T-cell (primary cell): ENCODE measurements around the gene DCP1B. TPM values are rescaled to one million over a fixed set of nuclear protein-coding genes. Genes with fewer than 3 reads are reported as not detected.

Experiments
- ATAC-seq, 4 experiments: fragments of 200-7000 bp in 3 of 4; fragments of 150-1000 bp in 1 of 4; cut with Tn5 transposase; replicated peaks in 1 of 4; 1 replicate in 3 of 4; 2 replicates in 1 of 4; pipeline ENCODE4 v1.10.0; 2021; ENCODE audit warnings: moderate library complexity in 3 of 4, mild to moderate bottlenecking in 2 of 4, moderate number of reproducible peaks in 1 of 4
- CTCF ChIA-PET, 2 donors: fragments of 300-600 bp; sonication (Branson Sonifier 250); formaldehyde crosslinking; loops; one replicate each; lab custom pipeline; 2022; ENCODE audit warnings: antibody characterized with exemption in 2 of 2; lab: Charles Lee
- POLR2A ChIA-PET, 2 donors: fragments of 300-600 bp; sonication (Branson Sonifier 250); formaldehyde crosslinking; loops; one replicate each; lab custom pipeline; 2022; ENCODE audit warnings: antibody characterized with exemption in 2 of 2; lab: Charles Lee
- DNase-seq, 35 experiments: peaks; one replicate each; pipeline versions ENCODE4 v3.0.0 to v3.0.0-alpha.2; 2013 to 2023
- H3K27ac ChIP-seq: one replicate; pipeline ENCODE4 v1.5.1; 2013; ENCODE audit warnings: low read length
- H3K27me3 ChIP-seq, 2 experiments: replicated peaks in 1 of 2; 1 replicate in 1 of 2; 2 replicates in 1 of 2; pipeline versions ENCODE4 v1.6.1 to v1.7.0; 2013; ENCODE audit warnings: low read length in 1 of 2, mixed read lengths in 1 of 2; ENCODE audit not compliant: control insufficient read depth in 2 of 2, insufficient read depth in 2 of 2; ENCODE audit errors: extremely low read depth in 1 of 2
- H3K36me3 ChIP-seq, 2 donors: 1 replicate in 1 of 2; 2 replicates in 1 of 2; pipeline versions ENCODE4 v1.6.1 to v1.7.0; 2013; ENCODE audit warnings: low read length in 1 of 2; ENCODE audit not compliant: control insufficient read depth in 2 of 2, insufficient read depth in 1 of 2; ENCODE audit errors: extremely low read depth in 1 of 2
- H3K4me1 ChIP-seq, 2 experiments: 1 replicate in 1 of 2; 2 replicates in 1 of 2; pipeline versions ENCODE4 v1.6.1 to v1.7.0; 2013; ENCODE audit warnings: low read length in 2 of 2, mixed read lengths in 1 of 2; ENCODE audit not compliant: insufficient read depth in 2 of 2, control insufficient read depth in 1 of 2; ENCODE audit errors: extremely low read depth in 1 of 2
- H3K4me3 ChIP-seq, 2 donors: 1 replicate in 1 of 2; 2 replicates in 1 of 2; pipeline versions ENCODE4 v1.5.1 to v1.7.0; 2013; ENCODE audit warnings: mild to moderate bottlenecking in 2 of 2, low read length in 1 of 2, moderate library complexity in 1 of 2; ENCODE audit not compliant: control insufficient read depth in 1 of 2; ENCODE audit errors: extremely low read depth in 1 of 2
- H3K9me3 ChIP-seq: 2 replicates; pipeline ENCODE4 v1.7.0; 2013
- H3K27ac Mint-ChIP-seq, 2 donors: one replicate each; pipeline ENCODE4 v1.8.0; 2020 to 2021; ENCODE audit warnings: mild to moderate bottlenecking in 2 of 2, mixed read lengths in 2 of 2
- H3K27me3 Mint-ChIP-seq, 2 donors: one replicate each; pipeline ENCODE4 v1.8.0; 2021 to 2022; ENCODE audit warnings: mixed read lengths in 2 of 2
- H3K36me3 Mint-ChIP-seq: one replicate; pipeline ENCODE4 v1.8.0; 2021; ENCODE audit warnings: mixed read lengths
- H3K4me1 Mint-ChIP-seq, 3 donors: one replicate each; pipeline ENCODE4 v1.8.0; 2020 to 2022; ENCODE audit warnings: mixed read lengths in 3 of 3, mild to moderate bottlenecking in 1 of 3
- H3K4me3 Mint-ChIP-seq, 3 donors: one replicate each; pipeline ENCODE4 v1.8.0; 2020 to 2022; ENCODE audit warnings: mild to moderate bottlenecking in 3 of 3, mixed read lengths in 3 of 3, moderate library complexity in 3 of 3
- H3K9me3 Mint-ChIP-seq, 3 donors: one replicate each; pipeline ENCODE4 v1.8.0; 2020 to 2022; ENCODE audit warnings: mixed read lengths in 3 of 3
- WGBS: methylation state at CpG from one replicate; pipeline ENCODE4 v1.1.5; 2013; ENCODE audit warnings: missing lambda C conversion rate; ENCODE audit not compliant: insufficient coverage; 5-methylcytosine and 5-hydroxymethylcytosine counted together
- total RNA-seq, 35 experiments: library from RNA in 6 of 35; stranded (reverse) in 6 of 35; fragments of 120-200 nt in 1 of 35; gene quantifications; one replicate each; pipeline versions ENCODE4 v1.2.1 to v1.2.4 and lab custom pipeline; 2013 to 2026

The DCP1B gene
- total RNA-seq, 5 donors from 2014 or later (not counting 1 experiment from before 2014, with no cell fraction given): 10.5 to 24.2 (median 20.3) TPM

DNA sequence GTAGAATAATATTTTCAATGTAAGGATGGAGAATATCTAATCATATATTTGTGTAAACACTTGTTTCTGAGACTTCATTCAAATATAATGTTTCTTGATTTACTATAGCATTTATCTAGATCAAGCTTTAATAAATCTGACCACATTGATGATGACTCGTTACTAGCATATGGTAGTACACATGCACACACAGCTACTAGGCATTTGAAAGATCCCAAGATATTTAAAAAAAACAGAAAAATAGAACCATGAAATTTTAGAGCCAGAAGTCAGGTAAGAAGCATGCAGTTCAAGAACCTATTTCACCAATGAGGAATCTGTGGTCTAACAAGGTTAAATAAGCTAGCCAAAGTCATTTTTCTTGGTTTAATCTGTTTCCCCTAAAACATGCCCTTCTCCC lies 32.0 kb downstream of the DCP1B start:
- no peaks in the 10 kb centered on the region for H3K27me3 ChIP-seq
- ATAC-seq: no peak
- Mint-ChIP-seq H3K4me3 (no peak overlapping the region), H3K27ac (no peak overlapping the region), H3K9me3 (no peaks in the 10 kb centered on the region), H3K27me3 (no peaks in the 10 kb centered on the region), H3K4me1 (peaks cover 0 to 14% (median 6%) of the 10 kb centered on the region in 3 donors), H3K36me3 (peaks cover 32% of the 10 kb centered on the region)
- POLR2A ChIA-PET: no interaction called here
- H3K4me3 ChIP-seq: no peak overlapping the region
- no peaks in the 10 kb centered on the region for H3K9me3 ChIP-seq
- CTCF ChIA-PET: interaction anchor here in 1 of 2 donors (0.9 kb wide), 1 partner anchor 32 kb away, joined by 3 read pairs; no protein-coding TSS in a partner anchor
- H3K4me1 ChIP-seq: no peaks in the 10 kb centered on the region
- no CpG with 5 or more reads among the region's 1 CpG for WGBS
- peaks cover 0 to 6% of the 10 kb centered on the region in 2 donors for H3K36me3 ChIP-seq
- no peak overlapping the region for H3K27ac ChIP-seq
- DNase-seq: no peak

DNA sequence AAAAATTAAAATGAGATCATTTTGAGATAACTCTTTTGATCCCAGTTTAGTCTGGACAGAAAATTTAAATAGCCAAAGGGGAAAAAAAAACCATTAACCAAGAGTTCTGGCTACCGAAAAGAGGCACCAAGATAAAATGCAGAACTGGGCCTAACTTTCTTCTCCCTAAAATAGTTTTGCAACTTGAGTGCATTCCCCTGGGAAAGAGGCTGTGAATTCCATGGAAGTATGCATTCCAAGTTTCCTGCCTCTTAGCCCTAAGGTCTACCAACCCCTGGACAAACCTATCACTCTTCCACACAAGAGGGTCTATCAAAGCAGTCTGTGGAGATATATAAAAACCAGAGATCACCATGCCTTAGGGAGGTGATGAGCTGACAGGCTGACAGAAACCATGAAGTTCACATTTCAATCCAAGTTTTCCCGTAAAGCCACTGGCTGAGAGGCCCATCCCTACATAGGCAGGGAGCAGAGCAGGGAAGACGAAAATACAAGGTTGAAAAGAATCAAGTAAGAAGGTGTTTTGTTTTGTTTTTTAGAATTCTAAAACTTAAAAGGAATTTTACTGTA lies 33.8 kb downstream of the DCP1B start:
- Mint-ChIP-seq H3K27me3 (no peaks in the 10 kb centered on the region), H3K27ac (no peak overlapping the region), H3K36me3 (peaks cover 42% of the 10 kb centered on the region), H3K9me3 (no peaks in the 10 kb centered on the region), H3K4me3 (no peak overlapping the region), H3K4me1 (peaks cover 0 to 5% (median 4%) of the 10 kb centered on the region in 3 donors)
- Histone ChIP-seq H3K27me3 (no peaks in the 10 kb centered on the region), H3K9me3 (no peaks in the 10 kb centered on the region), H3K27ac (no peak overlapping the region), H3K4me1 (no peaks in the 10 kb centered on the region), H3K4me3 (no peak overlapping the region), H3K36me3 (peaks cover 0 to 21% of the 10 kb centered on the region in 2 donors)
- ChIA-PET CTCF (no interaction called here), POLR2A (no interaction called here)
- no CpG with 5 or more reads among the region's 3 CpGs for WGBS
- DNase-seq (no peak), ATAC-seq (no peak)

- ChIA-PET CTCF (interaction anchor here in 1 of 2 donors (1.1 kb wide), 1 partner anchor 28 kb away, joined by 3 read pairs; no protein-coding TSS in a partner anchor), POLR2A (no interaction called here)
- Mint-ChIP-seq H3K36me3 (peaks cover 44% of the 10 kb centered on the region), H3K27ac (peak overlapping the region in 1 of 2 donors; percentile 75), H3K27me3 (no peaks in the 10 kb centered on the region), H3K4me3 (no peak overlapping the region), H3K9me3 (no peaks in the 10 kb centered on the region), H3K4me1 (peaks cover 0 to 8% (median 0%) of the 10 kb centered on the region in 3 donors)
- H3K9me3 ChIP-seq: no peaks in the 10 kb centered on the region
- DNase-seq (no peak), ATAC-seq (no peak)
- peaks cover 0 to 39% of the 10 kb centered on the region in 2 donors for H3K36me3 ChIP-seq
- no peak overlapping the region for H3K27ac ChIP-seq
- H3K27me3 ChIP-seq: no peaks in the 10 kb centered on the region
- 100% methylated on average over 3 of the region's 4 CpGs for WGBS
- H3K4me3 ChIP-seq: no peak overlapping the region
- H3K4me1 ChIP-seq: no peaks in the 10 kb centered on the region
These were observed 37.6 kb downstream of the DCP1B start for GRCh38 chr12:1966561-1967226.

DNA sequence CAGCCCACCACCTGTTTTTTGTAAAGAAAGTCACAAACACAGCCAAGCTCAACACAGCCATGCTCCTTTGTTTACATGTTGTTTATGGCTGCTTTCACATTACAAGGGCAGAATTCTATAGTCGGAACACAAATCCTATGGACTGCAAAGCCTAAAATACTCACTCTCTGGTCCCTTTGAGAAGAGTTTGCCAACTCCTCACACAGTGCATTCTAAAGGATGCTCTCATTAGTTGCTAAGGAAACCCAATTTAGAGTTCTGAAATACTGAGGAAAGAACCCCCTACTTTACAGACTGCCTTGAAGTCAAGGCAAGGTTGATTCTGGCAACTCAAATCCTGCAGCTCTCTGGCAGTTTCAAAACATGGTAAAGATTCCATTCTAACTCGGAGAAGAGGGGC lies 38.3 kb downstream of the DCP1B start:
- ChIA-PET CTCF (no interaction called here), POLR2A (interaction anchor here in 1 of 2 donors (0.5 kb wide), 1 partner anchor 1881 kb away, joined by 3 read pairs; no protein-coding TSS in a partner anchor)
- H3K4me1 Mint-ChIP-seq: peaks cover 0 to 4% (median 0%) of the 10 kb centered on the region in 3 donors
- no peak overlapping the region for H3K4me3 Mint-ChIP-seq
- H3K27me3 Mint-ChIP-seq: no peaks in the 10 kb centered on the region
- ATAC-seq: no peak
- Histone ChIP-seq H3K9me3 (no peaks in the 10 kb centered on the region), H3K27me3 (no peaks in the 10 kb centered on the region), H3K36me3 (peaks cover 0 to 45% of the 10 kb centered on the region in 2 donors), H3K4me3 (no peak overlapping the region), H3K27ac (no peak overlapping the region), H3K4me1 (no peaks in the 10 kb centered on the region)
- no peak overlapping the region for H3K27ac Mint-ChIP-seq
- no CpG with 5 or more reads among the region's 2 CpGs for WGBS
- peaks cover 47% of the 10 kb centered on the region for H3K36me3 Mint-ChIP-seq
- H3K9me3 Mint-ChIP-seq: no peaks in the 10 kb centered on the region
- no peak for DNase-seq

DNA sequence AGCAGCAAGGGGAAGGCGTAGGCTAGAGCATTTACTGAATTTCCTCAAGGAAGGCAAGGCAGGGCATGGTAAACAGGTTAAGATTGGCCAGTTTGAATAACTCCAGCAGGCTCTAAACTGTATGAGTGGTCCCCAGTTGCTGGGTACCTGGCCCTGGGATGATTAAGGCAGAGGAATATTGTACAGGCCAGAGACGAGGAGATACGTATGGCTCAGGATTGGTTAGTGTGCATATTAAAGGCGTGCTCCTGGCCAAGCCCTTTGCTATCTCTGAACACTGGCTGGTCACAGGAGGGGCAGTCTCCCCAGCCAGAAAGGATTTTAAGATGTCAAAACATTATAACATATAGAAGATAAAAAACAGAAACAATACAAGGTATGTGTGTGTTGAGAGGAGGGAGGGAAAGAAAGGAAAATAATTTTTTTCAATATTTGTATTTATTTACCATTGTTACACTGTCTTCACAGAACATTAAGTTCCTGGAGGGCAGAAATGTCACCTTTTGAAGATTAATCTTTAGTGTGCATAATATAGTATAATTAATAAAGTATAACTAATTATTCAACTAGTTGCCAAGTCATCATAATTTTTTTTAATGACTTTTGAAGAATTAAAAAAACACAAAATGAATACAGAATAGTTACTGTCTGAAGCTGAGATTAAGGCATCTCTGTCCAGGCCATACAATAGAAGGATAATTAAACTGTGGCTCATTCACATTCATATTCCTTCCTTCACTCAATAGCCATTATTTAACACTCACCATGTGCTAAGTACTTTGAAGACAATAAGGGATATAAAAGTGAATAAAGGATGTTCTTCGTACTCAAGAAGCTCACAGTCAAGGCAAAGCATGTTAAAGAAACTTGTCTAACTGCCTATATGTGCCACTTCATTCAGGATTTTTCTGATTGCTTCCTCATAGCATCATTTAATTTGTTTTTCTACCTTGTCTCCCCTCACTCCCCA lies 41.9 kb downstream of the DCP1B start:
- WGBS: 92% methylated on average over 1 of the region's 5 CpGs
- H3K36me3 Mint-ChIP-seq: peaks cover 62% of the 10 kb centered on the region
- no peaks in the 10 kb centered on the region for H3K27me3 ChIP-seq

GRCh38 chr12:1956716-1957115 lies 47.5 kb downstream of the DCP1B start:
- POLR2A ChIA-PET: no interaction called here

More for the DNA sequence above, 41.9 kb downstream of the DCP1B start:
- H3K4me1 ChIP-seq: no peaks in the 10 kb centered on the region
- H3K9me3 ChIP-seq: no peaks in the 10 kb centered on the region
- ATAC-seq (no peak), DNase-seq (no peak)
- POLR2A ChIA-PET: interaction anchor here in 1 of 2 donors (0.6 kb wide), 1 partner anchor 123 kb away, joined by 3 read pairs; no protein-coding TSS in a partner anchor
- H3K27ac Mint-ChIP-seq: peak overlapping the region in 1 of 2 donors; percentile 44
- peaks cover 0 to 42% of the 10 kb centered on the region in 2 donors for H3K36me3 ChIP-seq
- no peak overlapping the region for H3K4me3 ChIP-seq
- H3K4me1 Mint-ChIP-seq: peaks cover 0 to 3% (median 0%) of the 10 kb centered on the region in 3 donors
- no peaks in the 10 kb centered on the region for H3K9me3 Mint-ChIP-seq
- H3K27me3 Mint-ChIP-seq: no peaks in the 10 kb centered on the region
- CTCF ChIA-PET: no interaction called here
- H3K4me3 Mint-ChIP-seq: no peak overlapping the region
- H3K27ac ChIP-seq: no peak overlapping the region

More at GRCh38 chr12:1956716-1957115, 47.5 kb downstream of the DCP1B start:
- Histone ChIP-seq H3K4me3 (no peak overlapping the region), H3K9me3 (no peaks in the 10 kb centered on the region), H3K27me3 (no peaks in the 10 kb centered on the region), H3K27ac (no peak overlapping the region), H3K36me3 (peaks cover 9 to 31% of the 10 kb centered on the region in 2 donors), H3K4me1 (no peaks in the 10 kb centered on the region)
- H3K4me3 Mint-ChIP-seq: no peak overlapping the region
- no peaks in the 10 kb centered on the region for H3K4me1 Mint-ChIP-seq
- no peak overlapping the region for H3K27ac Mint-ChIP-seq
- DNase-seq (no peak), ATAC-seq (no peak)
- H3K36me3 Mint-ChIP-seq: peaks cover 46% of the 10 kb centered on the region
- no peaks in the 10 kb centered on the region for H3K9me3 Mint-ChIP-seq
- no peaks in the 10 kb centered on the region for H3K27me3 Mint-ChIP-seq
- no CpG with 5 or more reads among the region's 3 CpGs for WGBS
- CTCF ChIA-PET: interaction anchor here (1.1 to 1.3 kb wide), 2 partner anchors 17 kb away, joined by 3 to 4 read pairs; no protein-coding TSS in a partner anchor
